ENCODE measurements around the gene PBOV1. TPM values are rescaled to one million over a fixed set of nuclear protein-coding genes. Genes with fewer than 3 reads are reported as not detected.

The PBOV1 gene
- total RNA-seq, 1 donor from 2014 or later: not detected

DNA sequence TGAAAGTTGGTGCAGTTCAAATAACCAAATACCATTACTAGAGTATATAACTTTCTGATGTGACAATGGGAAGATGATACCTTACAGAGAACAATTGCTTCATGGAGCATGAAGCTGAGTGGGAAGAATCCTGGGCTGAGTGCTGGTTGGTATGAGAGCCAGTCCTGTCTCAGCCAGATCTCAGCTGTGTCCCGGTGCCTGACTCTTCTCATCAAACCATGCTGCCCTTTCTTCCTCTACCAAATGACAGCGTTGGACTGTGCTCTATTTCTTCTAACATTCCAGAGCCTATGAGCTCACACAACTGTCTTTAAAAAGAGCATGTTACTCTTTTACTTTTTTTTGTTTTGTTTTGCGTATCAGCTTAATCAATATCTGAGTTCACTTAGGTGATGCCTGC, 27.5 kb upstream of the PBOV1 start:
- Mint-ChIP-seq H3K4me1 (ENCODE audit: unreplicated experiment) (peaks cover 5% of the 10 kb centered on the region), H3K27me3 (ENCODE audit: unreplicated experiment) (no peaks in the 10 kb centered on the region), H3K36me3 (ENCODE audit: low read depth, unreplicated experiment) (no peaks in the 10 kb centered on the region), H3K9me3 (ENCODE audit: unreplicated experiment) (no peaks in the 10 kb centered on the region), H3K4me3 (ENCODE audit: unreplicated experiment) (no peak overlapping the region), H3K27ac (ENCODE audit: unreplicated experiment) (no peak overlapping the region)
- TF ChIP-seq, protein P1, sequence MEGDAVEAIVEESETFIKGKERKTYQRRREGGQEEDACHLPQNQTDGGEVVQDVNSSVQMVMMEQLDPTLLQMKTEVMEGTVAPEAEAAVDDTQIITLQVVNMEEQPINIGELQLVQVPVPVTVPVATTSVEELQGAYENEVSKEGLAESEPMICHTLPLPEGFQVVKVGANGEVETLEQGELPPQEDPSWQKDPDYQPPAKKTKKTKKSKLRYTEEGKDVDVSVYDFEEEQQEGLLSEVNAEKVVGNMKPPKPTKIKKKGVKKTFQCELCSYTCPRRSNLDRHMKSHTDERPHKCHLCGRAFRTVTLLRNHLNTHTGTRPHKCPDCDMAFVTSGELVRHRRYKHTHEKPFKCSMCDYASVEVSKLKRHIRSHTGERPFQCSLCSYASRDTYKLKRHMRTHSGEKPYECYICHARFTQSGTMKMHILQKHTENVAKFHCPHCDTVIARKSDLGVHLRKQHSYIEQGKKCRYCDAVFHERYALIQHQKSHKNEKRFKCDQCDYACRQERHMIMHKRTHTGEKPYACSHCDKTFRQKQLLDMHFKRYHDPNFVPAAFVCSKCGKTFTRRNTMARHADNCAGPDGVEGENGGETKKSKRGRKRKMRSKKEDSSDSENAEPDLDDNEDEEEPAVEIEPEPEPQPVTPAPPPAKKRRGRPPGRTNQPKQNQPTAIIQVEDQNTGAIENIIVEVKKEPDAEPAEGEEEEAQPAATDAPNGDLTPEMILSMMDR (IDR thresholded peaks at IDR 0.05; ENCODE audit: unreplicated experiment): no peak
- DNase-seq (ENCODE audit: low spot score): no peak

DNA sequence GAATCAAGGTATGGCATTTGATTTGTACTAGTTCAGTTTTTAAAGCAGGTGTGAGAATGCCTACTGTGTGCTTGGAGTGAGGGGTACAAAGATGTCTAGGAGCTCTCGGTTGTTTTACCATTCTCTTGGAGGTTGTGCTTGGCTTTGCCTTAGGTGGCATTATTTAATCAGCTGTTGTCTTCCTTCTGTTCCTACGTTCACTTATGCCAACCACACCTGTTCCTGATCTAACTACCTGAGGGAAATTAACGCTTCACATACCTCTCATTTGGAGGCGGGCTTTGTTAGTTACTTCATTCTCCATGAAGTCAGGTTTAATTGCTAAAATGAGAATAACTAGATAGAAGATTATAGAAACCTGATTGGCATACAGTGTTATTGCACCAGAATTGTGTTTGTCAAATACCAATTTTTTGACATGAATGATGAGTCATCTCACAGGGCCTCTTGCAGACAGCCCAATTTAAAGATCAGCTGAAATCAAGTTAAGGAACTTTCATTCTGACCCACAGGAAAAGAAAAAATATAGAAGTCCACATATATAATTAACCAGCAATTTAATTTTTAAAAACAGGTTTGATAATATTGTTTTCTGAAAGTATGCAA, 24.8 kb upstream of the PBOV1 start:
- TF ChIP-seq, protein P1 (IDR thresholded peaks at IDR 0.05; ENCODE audit: unreplicated experiment): no peak
- H3K36me3 Mint-ChIP-seq (ENCODE audit: low read depth, unreplicated experiment): no peaks in the 10 kb centered on the region
- peaks cover 5% of the 10 kb centered on the region for H3K4me1 Mint-ChIP-seq (ENCODE audit: unreplicated experiment)
- no peak overlapping the region for H3K4me3 Mint-ChIP-seq (ENCODE audit: unreplicated experiment)
- no peaks in the 10 kb centered on the region for H3K27me3 Mint-ChIP-seq (ENCODE audit: unreplicated experiment)
- no peaks in the 10 kb centered on the region for H3K9me3 Mint-ChIP-seq (ENCODE audit: unreplicated experiment)
- DNase-seq (ENCODE audit: low spot score): no peak
- no peak overlapping the region for H3K27ac Mint-ChIP-seq (ENCODE audit: unreplicated experiment)

DNA sequence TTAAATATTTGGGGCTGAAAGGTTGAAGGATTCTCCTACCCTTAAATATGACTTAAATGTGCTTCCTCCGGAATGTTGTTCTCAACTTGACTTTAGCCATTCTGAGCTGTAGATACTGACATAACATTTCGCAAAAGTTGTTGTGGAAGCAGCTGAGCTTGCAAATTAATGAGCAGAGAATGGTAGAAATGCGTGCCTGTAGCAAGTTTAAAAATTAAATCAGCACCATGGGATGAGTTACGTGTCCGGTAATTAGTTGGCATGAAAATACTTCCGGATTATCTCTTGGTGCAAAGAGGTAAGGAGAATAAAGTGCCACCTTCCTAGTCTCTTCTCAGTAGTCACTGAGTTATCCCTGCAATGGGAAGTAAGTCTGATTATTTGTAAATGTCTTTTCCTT, 23.6 kb upstream of the PBOV1 start:
- H3K4me1 Mint-ChIP-seq (ENCODE audit: unreplicated experiment): peaks cover 10% of the 10 kb centered on the region
- DNase-seq (ENCODE audit: low spot score): no peak
- H3K27ac Mint-ChIP-seq (ENCODE audit: unreplicated experiment): no peak overlapping the region
- TF ChIP-seq, protein P1 (IDR thresholded peaks at IDR 0.05; ENCODE audit: unreplicated experiment): no peak
- no peak overlapping the region for H3K4me3 Mint-ChIP-seq (ENCODE audit: unreplicated experiment)
- H3K36me3 Mint-ChIP-seq (ENCODE audit: low read depth, unreplicated experiment): no peaks in the 10 kb centered on the region
- H3K27me3 Mint-ChIP-seq (ENCODE audit: unreplicated experiment): no peaks in the 10 kb centered on the region
- no peaks in the 10 kb centered on the region for H3K9me3 Mint-ChIP-seq (ENCODE audit: unreplicated experiment)

DNA sequence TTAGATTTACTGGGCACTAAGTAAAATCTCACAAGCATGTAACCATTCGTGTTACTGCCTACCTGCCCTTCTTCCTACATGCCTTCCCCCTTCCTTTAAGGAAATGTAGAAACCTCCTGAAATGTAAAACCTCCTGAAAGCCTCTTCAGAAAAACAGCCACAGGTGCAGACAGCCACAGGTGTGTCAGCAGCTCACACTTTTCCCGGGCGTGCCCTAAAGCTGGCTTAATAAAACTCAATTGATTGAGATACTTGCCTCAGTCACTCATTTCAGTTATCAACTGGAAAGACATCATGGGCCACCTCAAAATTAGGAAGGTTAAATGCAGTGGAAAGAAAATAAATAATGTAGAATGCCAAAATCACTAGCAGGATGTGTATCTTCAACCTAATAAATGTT, 23.1 kb upstream of the PBOV1 start:
- H3K4me3 Mint-ChIP-seq (ENCODE audit: unreplicated experiment): no peak overlapping the region
- no peak overlapping the region for H3K27ac Mint-ChIP-seq (ENCODE audit: unreplicated experiment)
- no peaks in the 10 kb centered on the region for H3K36me3 Mint-ChIP-seq (ENCODE audit: low read depth, unreplicated experiment)
- TF ChIP-seq, protein P1 (IDR thresholded peaks at IDR 0.05; ENCODE audit: unreplicated experiment): no peak
- H3K9me3 Mint-ChIP-seq (ENCODE audit: unreplicated experiment): no peaks in the 10 kb centered on the region
- peaks cover 10% of the 10 kb centered on the region for H3K4me1 Mint-ChIP-seq (ENCODE audit: unreplicated experiment)
- no peak for DNase-seq (ENCODE audit: low spot score)
- no peaks in the 10 kb centered on the region for H3K27me3 Mint-ChIP-seq (ENCODE audit: unreplicated experiment)

DNA sequence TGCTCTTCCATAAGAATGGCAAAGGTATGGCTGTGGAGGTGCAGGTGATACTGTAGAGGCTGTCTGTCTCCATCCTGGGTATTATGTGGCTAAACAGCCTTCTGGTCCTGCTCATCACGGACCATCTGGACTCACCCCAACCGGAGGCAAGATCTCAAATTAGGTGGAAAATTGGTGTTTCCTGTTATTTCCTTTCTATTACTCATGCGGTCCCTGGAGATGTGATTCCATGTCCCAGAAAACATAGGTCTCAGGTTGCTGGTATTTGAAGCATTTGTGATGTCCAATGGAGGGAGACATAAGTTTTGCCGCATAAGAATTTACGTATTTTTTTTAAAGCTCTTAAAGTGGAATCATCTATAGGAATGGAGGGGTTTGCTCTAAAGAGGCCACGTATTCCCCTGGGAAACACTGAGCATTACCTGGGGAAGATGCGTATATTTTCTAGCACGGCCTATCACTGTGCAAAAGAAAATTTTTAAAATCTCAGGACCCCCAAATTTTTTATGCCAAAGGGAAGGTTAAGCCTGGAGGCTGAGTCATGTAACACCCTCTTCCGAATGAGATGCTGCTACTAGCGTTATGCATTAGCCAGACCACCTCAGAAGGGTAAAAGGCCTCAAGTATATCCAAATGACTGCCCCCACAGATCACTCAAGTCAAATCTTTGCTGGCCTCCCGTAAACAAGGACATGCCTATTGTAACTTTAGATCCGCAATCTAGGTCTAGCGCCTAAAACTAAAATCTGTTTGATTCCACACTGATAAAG, 22.4 kb upstream of the PBOV1 start:
- H3K4me3 Mint-ChIP-seq (ENCODE audit: unreplicated experiment): no peak overlapping the region
- H3K9me3 Mint-ChIP-seq (ENCODE audit: unreplicated experiment): no peaks in the 10 kb centered on the region
- DNase-seq (ENCODE audit: low spot score): no peak
- no peak overlapping the region for H3K27ac Mint-ChIP-seq (ENCODE audit: unreplicated experiment)
- TF ChIP-seq, protein P1 (IDR thresholded peaks at IDR 0.05; ENCODE audit: unreplicated experiment): no peak
- H3K27me3 Mint-ChIP-seq (ENCODE audit: unreplicated experiment): no peaks in the 10 kb centered on the region
- H3K36me3 Mint-ChIP-seq (ENCODE audit: low read depth, unreplicated experiment): no peaks in the 10 kb centered on the region
- peaks cover 10% of the 10 kb centered on the region for H3K4me1 Mint-ChIP-seq (ENCODE audit: unreplicated experiment)

Data from endothelial cell (in vitro differentiated cells).